ENCODE results near the gene SDF4. TPM values are rescaled to one million over a fixed set of nuclear protein-coding genes. Genes with fewer than 3 reads are reported as not detected.

SDF4 gene
- total RNA-seq, 1 experiment from 2014 or later = 154 TPM

- H3K27me3 ChIP-seq (replicated peaks) = no peaks in the 10 kb centered on the region
- no peaks in the 10 kb centered on the region for H3K9me3 ChIP-seq (replicated peaks)
- H3K27ac ChIP-seq = no peak overlapping the region
- DNase-seq (ENCODE audit: low read depth in 1 of 2, low spot score in 2 of 2) = no peak
- H3K36me3 ChIP-seq = peaks cover 91% of the 10 kb centered on the region
- H3K4me1 ChIP-seq (replicated peaks) = no peaks in the 10 kb centered on the region; the same call in 1 of the 2 replicates
- H3K4me3 ChIP-seq = no peak overlapping the region
Measured at GRCh38 chr1:1223891-1224290, 7.9 kb downstream of the SDF4 start.

GRCh38 chr1:1223321-1223720, 8.5 kb downstream of the SDF4 start:
- H3K27me3 ChIP-seq (replicated peaks) = no peaks in the 10 kb centered on the region
- no peak for DNase-seq (ENCODE audit: low read depth in 1 of 2, low spot score in 2 of 2)
- H3K9me3 ChIP-seq (replicated peaks) = no peaks in the 10 kb centered on the region
- no peak overlapping the region for H3K4me3 ChIP-seq
- no peaks in the 10 kb centered on the region for H3K4me1 ChIP-seq (replicated peaks)
- peaks cover 91% of the 10 kb centered on the region for H3K36me3 ChIP-seq
- no peak overlapping the region for H3K27ac ChIP-seq

GRCh38 chr1:1222575-1223225, 9.1 kb downstream of the SDF4 start:
- Histone ChIP-seq H3K9me3 (replicated peaks) (no peaks in the 10 kb centered on the region), H3K36me3 (peaks cover 91% of the 10 kb centered on the region), H3K4me1 (replicated peaks) (no peaks in the 10 kb centered on the region), H3K4me3 (no peak overlapping the region), H3K27ac (no peak overlapping the region), H3K27me3 (replicated peaks) (no peaks in the 10 kb centered on the region)
- no peak for DNase-seq (ENCODE audit: low read depth in 1 of 2, low spot score in 2 of 2)

GRCh38 chr1:1221887-1222574, 9.8 kb downstream of the SDF4 start:
- H3K36me3 ChIP-seq = peaks cover 91% of the 10 kb centered on the region
- no peaks in the 10 kb centered on the region for H3K9me3 ChIP-seq (replicated peaks)
- no peak overlapping the region for H3K4me3 ChIP-seq
- H3K27me3 ChIP-seq (replicated peaks) = no peaks in the 10 kb centered on the region
- H3K4me1 ChIP-seq (replicated peaks) = no peaks in the 10 kb centered on the region
- no peak overlapping the region for H3K27ac ChIP-seq
- no peak for DNase-seq (ENCODE audit: low read depth in 1 of 2, low spot score in 2 of 2)

GRCh38 chr1:1220197-1220596, 11.6 kb downstream of the SDF4 start:
- H3K27me3 ChIP-seq (replicated peaks) = no peaks in the 10 kb centered on the region
- no peak overlapping the region for H3K27ac ChIP-seq
- DNase-seq (ENCODE audit: low read depth in 1 of 2, low spot score in 2 of 2) = no peak
- H3K4me3 ChIP-seq = no peak overlapping the region
- H3K9me3 ChIP-seq (replicated peaks) = no peaks in the 10 kb centered on the region
- no peaks in the 10 kb centered on the region for H3K4me1 ChIP-seq (replicated peaks)
- H3K36me3 ChIP-seq = peaks cover 92% of the 10 kb centered on the region

GRCh38 chr1:1219341-1219740, 12.5 kb downstream of the SDF4 start:
- H3K36me3 ChIP-seq = peaks cover 83% of the 10 kb centered on the region
- H3K4me3 ChIP-seq = no peak overlapping the region
- no peaks in the 10 kb centered on the region for H3K27me3 ChIP-seq (replicated peaks)
- H3K27ac ChIP-seq = no peak overlapping the region
- no peaks in the 10 kb centered on the region for H3K9me3 ChIP-seq (replicated peaks)
- no peak for DNase-seq (ENCODE audit: low read depth in 1 of 2, low spot score in 2 of 2)
- H3K4me1 ChIP-seq (replicated peaks) = no peaks in the 10 kb centered on the region

GRCh38 chr1:1218524-1219200, 13.1 kb downstream of the SDF4 start:
- H3K36me3 ChIP-seq = peaks cover 77% of the 10 kb centered on the region

GRCh38 chr1:1217621-1218523, 13.9 kb downstream of the SDF4 start:
- DNase-seq (ENCODE audit: low read depth in 1 of 2, low spot score in 2 of 2) = no peak
- Histone ChIP-seq H3K36me3 (peaks cover 71% of the 10 kb centered on the region), H3K9me3 (replicated peaks) (no peaks in the 10 kb centered on the region), H3K27me3 (replicated peaks) (no peaks in the 10 kb centered on the region), H3K4me1 (replicated peaks) (no peaks in the 10 kb centered on the region), H3K4me3 (no peak overlapping the region), H3K27ac (no peak overlapping the region)

More at GRCh38 chr1:1218524-1219200, 13.1 kb downstream of the SDF4 start:
- Histone ChIP-seq H3K4me3 (no peak overlapping the region), H3K27ac (no peak overlapping the region), H3K4me1 (replicated peaks) (no peaks in the 10 kb centered on the region), H3K27me3 (replicated peaks) (no peaks in the 10 kb centered on the region), H3K9me3 (replicated peaks) (no peaks in the 10 kb centered on the region)
- no peak for DNase-seq (ENCODE audit: low read depth in 1 of 2, low spot score in 2 of 2)

- no peak overlapping the region for H3K4me3 ChIP-seq
Measured at GRCh38 chr1:1216770-1217620, 14.8 kb downstream of the SDF4 start.

GRCh38 chr1:1215881-1216605, 15.8 kb downstream of the SDF4 start:
- H3K27ac ChIP-seq = no peak overlapping the region
- no peaks in the 10 kb centered on the region for H3K27me3 ChIP-seq (replicated peaks)
- no peak overlapping the region for H3K4me3 ChIP-seq
- no peaks in the 10 kb centered on the region for H3K4me1 ChIP-seq (replicated peaks)
- H3K9me3 ChIP-seq (replicated peaks) = no peaks in the 10 kb centered on the region
- H3K36me3 ChIP-seq = peaks cover 54% of the 10 kb centered on the region
- no peak for DNase-seq (ENCODE audit: low read depth in 1 of 2, low spot score in 2 of 2)

More at GRCh38 chr1:1216770-1217620, 14.8 kb downstream of the SDF4 start:
- Histone ChIP-seq H3K9me3 (replicated peaks) (no peaks in the 10 kb centered on the region), H3K36me3 (peaks cover 62% of the 10 kb centered on the region), H3K27ac (no peak overlapping the region), H3K4me1 (replicated peaks) (no peaks in the 10 kb centered on the region), H3K27me3 (replicated peaks) (no peaks in the 10 kb centered on the region)
- no peak for DNase-seq (ENCODE audit: low read depth in 1 of 2, low spot score in 2 of 2)

GRCh38 chr1:1215080-1215676, 16.6 kb downstream of the SDF4 start:
- no peak for DNase-seq (ENCODE audit: low read depth in 1 of 2, low spot score in 2 of 2)
- Histone ChIP-seq H3K4me3 (no peak overlapping the region), H3K4me1 (replicated peaks) (no peaks in the 10 kb centered on the region), H3K9me3 (replicated peaks) (no peaks in the 10 kb centered on the region), H3K36me3 (peaks cover 45% of the 10 kb centered on the region), H3K27me3 (replicated peaks) (no peaks in the 10 kb centered on the region), H3K27ac (no peak overlapping the region)

Data from SJSA1 (cell line).